HEK293 (cell line): ENCODE data around the gene RNF115.
A peak's percentile ranks its signal among the peaks of the same experiment; 100 is the strongest.

Experiments used
- CTCF ChIA-PET: fragments of 350-600 bp; formaldehyde crosslinking; extraction: SDS; loops from one replicate; lab custom pipeline; 2021; ENCODE audit warnings: antibody characterized with exemption; lab: Yijun Ruan, JAX
- POLR2A ChIA-PET: fragments of 300-600 bp; formaldehyde crosslinking; extraction: SDS; loops from one replicate; lab custom pipeline; 2020; ENCODE audit warnings: antibody characterized with exemption, inconsistent platforms; lab: Yijun Ruan, JAX
- H3K27ac ChIP-seq: fragments of 200-500 bp; sonication (Bioruptor generic); 2 replicates; pipeline ENCODE4 v1.5.1; 2014; ENCODE audit warnings: low read depth, low read length, control low read depth, inconsistent platforms; ENCODE audit errors: extremely low read depth
- H3K36me3 ChIP-seq, 2 experiments: fragments of 200-500 bp in 1 of 2; sonication (Bioruptor generic) in 1 of 2; 1 replicate in 1 of 2; 2 replicates in 1 of 2; pipeline ENCODE4 v1.5.1; 2014 to 2017; ENCODE audit warnings: inconsistent platforms in 2 of 2, low read length in 2 of 2; ENCODE audit not compliant: control insufficient read depth in 2 of 2, insufficient read depth in 1 of 2
- H3K4me1 ChIP-seq: fragments of 200-500 bp; sonication (Bioruptor generic); 2 replicates; pipeline ENCODE4 v1.5.1; 2014; ENCODE audit warnings: mild to moderate bottlenecking, low read length, inconsistent platforms; ENCODE audit not compliant: control insufficient read depth, insufficient read depth
- H3K4me3 ChIP-seq: 2 replicates; pipeline ENCODE4 v1.5.1; 2011; ENCODE audit warnings: low read depth, mild to moderate bottlenecking, control low read depth, low read length, moderate library complexity
- H3K9me3 ChIP-seq: fragments of 200-500 bp; sonication (Bioruptor generic); 2 replicates; pipeline ENCODE4 v1.5.1; 2014; ENCODE audit warnings: low read depth, low read length, inconsistent platforms; ENCODE audit not compliant: control insufficient read depth, insufficient read depth
- AEBP2 ChIP-seq: fragments of 450-650 bp; formaldehyde crosslinking; IDR thresholded peaks from 2 replicates; pipeline ENCODE4 v1.5.1; 2016; ENCODE audit warnings: missing biosample characterization, missing genetic modification characterization, borderline replicate concordance
- ELK4 ChIP-seq: IDR thresholded peaks from 2 replicates; pipeline ENCODE4 v1.6.1; 2011; ENCODE audit warnings: mild to moderate bottlenecking, low read depth, low read length, borderline replicate concordance
- FEZF1 ChIP-seq: fragments of 450-650 bp; formaldehyde crosslinking; IDR thresholded peaks from 2 replicates; pipeline ENCODE4 v1.5.1; 2016; ENCODE audit warnings: missing biosample characterization, missing genetic modification characterization
- GLIS1 ChIP-seq: fragments of 450-650 bp; formaldehyde crosslinking; IDR thresholded peaks from 2 replicates; pipeline ENCODE4 v1.5.1; 2016; ENCODE audit warnings: missing biosample characterization, missing genetic modification characterization
- INSM2 ChIP-seq: fragments of 450-650 bp; formaldehyde crosslinking; IDR thresholded peaks from 2 replicates; pipeline ENCODE4 v1.5.1; 2016; ENCODE audit warnings: missing biosample characterization, missing genetic modification characterization
- PRDM4 ChIP-seq: fragments of 450-650 bp; formaldehyde crosslinking; IDR thresholded peaks from 2 replicates; pipeline ENCODE4 v1.5.1; 2017; ENCODE audit warnings: missing biosample characterization, missing genetic modification characterization
- PRDM6 ChIP-seq: fragments of 450-650 bp; formaldehyde crosslinking; IDR thresholded peaks from 2 replicates; pipeline ENCODE4 v1.5.1; 2017; ENCODE audit warnings: missing biosample characterization, missing genetic modification characterization
- SCRT1 ChIP-seq: fragments of 450-650 bp; formaldehyde crosslinking; IDR thresholded peaks from 2 replicates; pipeline ENCODE4 v1.5.1; 2016; ENCODE audit warnings: missing biosample characterization, missing genetic modification characterization, borderline replicate concordance
- SP3 ChIP-seq: fragments of 450-650 bp; formaldehyde crosslinking; IDR thresholded peaks from 2 replicates; pipeline ENCODE4 v1.5.1; 2016; ENCODE audit warnings: missing biosample characterization, missing genetic modification characterization
- TRIM28 ChIP-seq: IDR thresholded peaks from 2 replicates; pipeline ENCODE4 v1.6.1; 2011; ENCODE audit warnings: low read length, control low read depth, borderline replicate concordance
- ZBTB44 ChIP-seq: fragments of 450-650 bp; IDR thresholded peaks from 2 replicates; pipeline ENCODE4 v1.5.1; 2018; ENCODE audit warnings: missing biosample characterization, mild to moderate bottlenecking, missing genetic modification characterization
- ZFHX2 ChIP-seq: fragments of 450-650 bp; formaldehyde crosslinking; conservative IDR thresholded peaks from 2 replicates; pipeline ENCODE4 v1.5.1; 2016; ENCODE audit warnings: missing biosample characterization, missing genetic modification characterization
- ZNF114 ChIP-seq: fragments of 450-650 bp; formaldehyde crosslinking; IDR thresholded peaks from 2 replicates; pipeline ENCODE4 v1.5.0; 2017; ENCODE audit warnings: missing biosample characterization, missing genetic modification characterization
- ZNF24 ChIP-seq: fragments of 450-650 bp; formaldehyde crosslinking; IDR thresholded peaks from 2 replicates; pipeline ENCODE4 v1.5.1; 2016; ENCODE audit warnings: missing biosample characterization, missing genetic modification characterization
- ZNF341 ChIP-seq: fragments of 450-650 bp; formaldehyde crosslinking; IDR thresholded peaks from 2 replicates; pipeline ENCODE4; 2016; ENCODE audit warnings: low read depth, missing biosample characterization, missing genetic modification characterization
- ZNF362 ChIP-seq: fragments of 450-650 bp; formaldehyde crosslinking; IDR thresholded peaks from 2 replicates; pipeline ENCODE4 v1.5.1; 2016; ENCODE audit warnings: missing biosample characterization, missing genetic modification characterization
- ZNF488 ChIP-seq: fragments of 450-650 bp; formaldehyde crosslinking; IDR thresholded peaks from 2 replicates; pipeline ENCODE4 v1.5.1; 2016; ENCODE audit warnings: missing biosample characterization, missing genetic modification characterization
- ZNF501 ChIP-seq: fragments of 450-650 bp; formaldehyde crosslinking; IDR thresholded peaks from 2 replicates; pipeline ENCODE4 v1.5.1; 2016; ENCODE audit warnings: missing biosample characterization, missing genetic modification characterization
- ZNF621 ChIP-seq: fragments of 450-650 bp; formaldehyde crosslinking; IDR thresholded peaks from 2 replicates; pipeline ENCODE4 v1.5.1; 2017; ENCODE audit warnings: missing biosample characterization, missing genetic modification characterization
- ZNF639 ChIP-seq: fragments of 450-650 bp; formaldehyde crosslinking; IDR thresholded peaks from 2 replicates; pipeline ENCODE4 v1.5.1; 2016; ENCODE audit warnings: missing biosample characterization, missing genetic modification characterization
- ZNF692 ChIP-seq: fragments of 450-650 bp; formaldehyde crosslinking; IDR thresholded peaks from 2 replicates; pipeline ENCODE4 v1.5.1; 2016; ENCODE audit warnings: missing biosample characterization, missing genetic modification characterization
- ZXDB ChIP-seq: fragments of 450-650 bp; formaldehyde crosslinking; IDR thresholded peaks from 2 replicates; pipeline ENCODE4 v1.5.1; 2016; ENCODE audit warnings: missing biosample characterization, missing genetic modification characterization

RNF115 gene

GRCh38 chr1:145740269-145740668 is 83.6 kb downstream of the RNF115 start:
- peaks cover 0 to 21% of the 10 kb centered on the region in 2 experiments; a peak in 2 of 3 replicates for H3K36me3 ChIP-seq
- no peaks in the 10 kb centered on the region for H3K9me3 ChIP-seq
- H3K4me1 ChIP-seq = 0 out of 2 replicates have a peak, but pooled peaks cover 2% of the 10 kb centered on the region
- H3K4me3 ChIP-seq = no peak overlapping the region
- ChIA-PET CTCF (interaction anchor here (1.7 kb wide), 1 partner anchor 19 kb away, joined by 7 read pairs; no protein-coding TSS in a partner anchor), POLR2A (no interaction called here)
- H3K27ac ChIP-seq = no peak overlapping the region
- TF ChIP-seq ZNF639 (tag by site-specific recombination) (peak; percentile 31; the same call in 1 of the 2 replicates), FEZF1 (peak; percentile 85), ZFHX2 (tag by site-specific recombination) (no peak), ZXDB (tag by site-specific recombination) (peak; percentile 90), ZNF692 (tag by site-specific recombination) (0 out of 2 replicates have a peak, but pooled peaks have one; percentile 19), ELK4 (no peak), PRDM4 (tag by site-specific recombination) (peak; percentile 76), ZNF114 (tag by site-specific recombination) (no peak), GLIS1 (no peak), ZNF362 (no peak), AEBP2 (tag by site-specific recombination) (no peak), SP3 (tag by site-specific recombination) (no peak), ZNF488 (tag by site-specific recombination) (no peak), ZNF501 (tag by site-specific recombination) (no peak), ZNF24 (0 out of 2 replicates have a peak, but pooled peaks have one; percentile 47), PRDM6 (tag by site-specific recombination) (peak; percentile 92), TRIM28 (peak; percentile 77; the same call in 1 of the 2 replicates), INSM2 (tag by site-specific recombination) (peak; percentile 97), SCRT1 (tag by site-specific recombination) (no peak; the same call in 1 of the 2 replicates), ZNF621 (no peak), ZNF341 (tag by site-specific recombination) (no peak), ZBTB44 (tag by site-specific recombination) (peak; percentile 45)
